ENCODE results near the gene TNFRSF6B. TPM values are rescaled to one million over a fixed set of nuclear protein-coding genes. Genes with fewer than 3 reads are reported as not detected.

Gene TNFRSF6B
- total and polyA plus RNA-seq, 2 of the 4 experiments (the other 2 are of a cell fraction), result 1.3 to 11.0 TPM

GRCh38 chr20:63736893-63737694 is 40.6 kb downstream of the TNFRSF6B start:
- Histone ChIP-seq H3K4me2 (ENCODE audit: low read depth, low read length) (no peak overlapping the region), H3K4ac (ENCODE audit: low read depth, low read length) (no peak overlapping the region), H2BK20ac (ENCODE audit: low read depth, low read length) (no peak overlapping the region), H3K9ac (ENCODE audit: low read depth, low read length) (no peak overlapping the region), H3K23ac (ENCODE audit: low read depth, low read length) (no peak overlapping the region), H3K27me3 (ENCODE audit: control insufficient read depth, insufficient read depth, low read length) (no peaks in the 10 kb centered on the region), H2AFZ (replicated peaks; ENCODE audit: low read length, poor library complexity) (peak overlapping the region; percentile 58), H3K9me1 (ENCODE audit: insufficient read depth, low read length) (peaks cover 8% of the 10 kb centered on the region), H3K14ac (replicated peaks; ENCODE audit: low read depth, low read length) (no peak overlapping the region), H2BK120ac (ENCODE audit: low read depth, low read length) (no peak overlapping the region), H3K79me1 (ENCODE audit: low read depth in 1 of 2, low read length in 2 of 2) (peaks cover 13 to 32% of the 10 kb centered on the region in 2 experiments; a peak in 3 of 4 replicates), H3K4me3 (ENCODE audit: insufficient read depth, low read depth, low read length) (no peak overlapping the region), H4K5ac (ENCODE audit: low read depth, low read length) (no peak overlapping the region), H3K9me3 (ENCODE audit: control insufficient read depth, insufficient read depth, low read length) (no peaks in the 10 kb centered on the region), H2BK5ac (ENCODE audit: low read depth, low read length, poor library complexity, severe bottlenecking) (no peak overlapping the region), H3K18ac (ENCODE audit: low read depth, low read length) (no peak overlapping the region), H2BK15ac (ENCODE audit: low read depth, low read length) (no peak overlapping the region), H3K56ac (ENCODE audit: extremely low read depth, insufficient read depth, low read length) (no peak overlapping the region), H3K36me3 (ENCODE audit: control insufficient read depth, insufficient read depth, low read length) (peaks cover 40% of the 10 kb centered on the region), H2AK9ac (replicated peaks; ENCODE audit: low read depth, low read length, poor library complexity) (peak overlapping the region; percentile 72), H3K27ac (ENCODE audit: insufficient read depth, low read length) (no peak overlapping the region), H4K8ac (ENCODE audit: low read depth in 2 of 2, low read length in 2 of 2) (no peak overlapping the region), H3K4me1 (ENCODE audit: control insufficient read depth, insufficient read depth, low read length) (peaks cover 10% of the 10 kb centered on the region), H2AK5ac (ENCODE audit: low read depth, low read length) (no peak overlapping the region), H4K91ac (ENCODE audit: insufficient read depth, low read depth, low read length) (no peak overlapping the region), H4K20me1 (ENCODE audit: insufficient read depth, low read length) (peaks cover 36% of the 10 kb centered on the region)
- POLR2A ChIA-PET (ENCODE audit: unreplicated experiment), result no interaction called here
- CTCF ChIA-PET, result no interaction called here
- WGBS, 2 experiments (ENCODE audit: extremely low coverage in 2 of 2, insufficient read length in 1 of 2), result 65% methylated on average over 18 of the region's 30 CpGs; no CpG with 5 or more reads in 1 of the 2 experiments
- TF ChIP-seq BHLHE40 (IDR thresholded peaks at IDR 0.05; ENCODE audit: low read depth, low read length) (no peak), RCOR1 (IDR thresholded peaks at IDR 0.05; ENCODE audit: insufficient replicate concordance, low read length) (no peak), RAD21 (IDR thresholded peaks at IDR 0.05; ENCODE audit: low read length) (no peak), NFE2L2 (IDR thresholded peaks at IDR 0.05; ENCODE audit: low read depth, low read length) (no peak), CHD1 (IDR thresholded peaks at IDR 0.05; ENCODE audit: low read depth, low read length) (no peak), MAFK (IDR thresholded peaks at IDR 0.05; ENCODE audit: low read depth, low read length) (no peak), ELK1 (IDR thresholded peaks at IDR 0.05; ENCODE audit: borderline replicate concordance, low read depth, low read length) (no peak), CTCF (conservative IDR thresholded peaks at IDR 0.05; ENCODE audit: low read depth, low read length) (no peak), CEBPB (IDR thresholded peaks at IDR 0.05; ENCODE audit: low read depth, low read length) (no peak)
- TF ChIP-seq, protein P1, sequence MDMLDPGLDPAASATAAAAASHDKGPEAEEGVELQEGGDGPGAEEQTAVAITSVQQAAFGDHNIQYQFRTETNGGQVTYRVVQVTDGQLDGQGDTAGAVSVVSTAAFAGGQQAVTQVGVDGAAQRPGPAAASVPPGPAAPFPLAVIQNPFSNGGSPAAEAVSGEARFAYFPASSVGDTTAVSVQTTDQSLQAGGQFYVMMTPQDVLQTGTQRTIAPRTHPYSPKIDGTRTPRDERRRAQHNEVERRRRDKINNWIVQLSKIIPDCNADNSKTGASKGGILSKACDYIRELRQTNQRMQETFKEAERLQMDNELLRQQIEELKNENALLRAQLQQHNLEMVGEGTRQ (IDR thresholded peaks at IDR 0.05; ENCODE audit: low read depth, low read length), result no peak
- DNase-seq, result no peak
- in situ Hi-C loops (cut with MboI; ENCODE audit: low sequenced_read_pairs), result no loop called here
- intact Hi-C loops (cut with micrococcal nuclease), result no loop called here
- ATAC-seq (ENCODE audit: low read depth), result no peak
- dilution Hi-C loops (cut with HindIII; ENCODE audit: low sequenced_read_pairs, unreplicated experiment), result no loop called here
- no TSS peak for BruUV-seq (replicated peaks)
